ACC112 (cell line): ENCODE measurements around the gene TAF3.

Experiments
- H2AFZ ChIP-seq: fragments of 200-600 bp; sonication (generic); one replicate; pipeline ENCODE4 v1.6.0; 2017; ENCODE audit warnings: antibody characterized with exemption, low read length; ENCODE audit not compliant: unreplicated experiment
- H3K27ac ChIP-seq: fragments of 200-600 bp; sonication (generic); 2 replicates; pipeline ENCODE4 v1.5.1; 2014; ENCODE audit warnings: low read depth, mild to moderate bottlenecking, antibody characterized with exemption, low read length, moderate library complexity
- H3K27me3 ChIP-seq: fragments of 200-600 bp; sonication (generic); 2 replicates; pipeline ENCODE4 v1.6.1; 2014; ENCODE audit warnings: mild to moderate bottlenecking, antibody characterized with exemption, low read length, moderate library complexity, mixed read lengths; ENCODE audit not compliant: insufficient read depth
- H3K36me3 ChIP-seq: fragments of 200-600 bp; sonication (generic); 2 replicates; pipeline ENCODE4 v1.6.1; 2016; ENCODE audit warnings: mild to moderate bottlenecking, antibody characterized with exemption, low read length, moderate library complexity, mixed read lengths; ENCODE audit not compliant: insufficient read depth
- H3K4me1 ChIP-seq: fragments of 200-600 bp; sonication (generic); one replicate; pipeline ENCODE4 v1.6.1; 2016; ENCODE audit warnings: low read length, mixed read lengths; ENCODE audit not compliant: insufficient read depth, unreplicated experiment, control insufficient read depth
- H3K4me3 ChIP-seq: fragments of 200-600 bp; sonication (generic); 2 replicates; pipeline ENCODE4 v1.5.1; 2014; ENCODE audit warnings: mild to moderate bottlenecking, low read depth, low read length
- H3K79me2 ChIP-seq: fragments of 200-600 bp; sonication (generic); one replicate; pipeline ENCODE4 v1.6.0; 2016; ENCODE audit warnings: low read length; ENCODE audit not compliant: control insufficient read depth, unreplicated experiment, insufficient read depth

The TAF3 gene

GRCh38 chr10:8004469-8005000, 186.2 kb downstream of the TAF3 start:
- Histone ChIP-seq H3K27me3 (no peaks in the 10 kb centered on the region), H3K36me3 (peaks cover 6% of the 10 kb centered on the region), H3K27ac (no peak overlapping the region), H3K4me1 (no peaks in the 10 kb centered on the region), H2AFZ (no peak overlapping the region), H3K4me3 (no peak overlapping the region), H3K79me2 (no peaks in the 10 kb centered on the region)

DNA sequence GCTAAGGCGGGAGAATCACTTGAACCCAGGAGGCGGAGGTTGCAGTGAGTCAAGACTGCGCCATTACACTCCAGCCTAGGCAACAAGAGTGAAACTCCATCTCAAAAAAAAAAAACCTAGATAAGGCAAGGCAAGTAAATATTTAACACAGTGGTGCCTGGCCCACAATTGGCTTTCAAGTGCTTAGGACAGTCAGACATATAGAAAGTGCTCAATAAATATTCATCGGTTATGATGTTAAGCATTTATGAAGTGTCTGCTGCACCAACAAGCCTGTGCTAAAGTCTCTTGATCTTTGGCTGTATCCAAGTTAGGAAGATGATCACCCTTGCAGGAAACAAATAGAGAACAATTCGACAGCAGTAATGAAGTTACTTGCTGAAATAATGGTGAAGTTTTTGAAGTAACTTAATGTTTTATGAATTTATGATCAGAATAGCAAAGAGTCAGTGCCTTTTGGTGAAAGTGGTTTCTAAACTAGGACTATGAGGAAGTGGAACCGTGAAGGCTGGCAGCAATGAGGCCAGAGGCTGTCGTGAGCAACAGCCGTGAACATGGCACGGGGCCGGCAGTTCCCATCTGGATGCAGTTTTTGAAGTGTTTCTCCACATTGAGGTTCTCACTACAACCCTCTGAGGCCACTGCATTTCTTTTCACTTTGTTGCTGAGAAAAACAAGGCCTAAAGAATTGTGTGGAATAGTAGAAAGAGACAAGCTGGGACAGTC, 188.1 kb downstream of the TAF3 start:
- H3K4me3 ChIP-seq = no peak overlapping the region
- H3K4me1 ChIP-seq = no peaks in the 10 kb centered on the region
- no peak overlapping the region for H2AFZ ChIP-seq
- no peaks in the 10 kb centered on the region for H3K27me3 ChIP-seq
- H3K36me3 ChIP-seq = peaks cover 6% of the 10 kb centered on the region
- H3K27ac ChIP-seq = no peak overlapping the region
- H3K79me2 ChIP-seq = no peaks in the 10 kb centered on the region

DNA sequence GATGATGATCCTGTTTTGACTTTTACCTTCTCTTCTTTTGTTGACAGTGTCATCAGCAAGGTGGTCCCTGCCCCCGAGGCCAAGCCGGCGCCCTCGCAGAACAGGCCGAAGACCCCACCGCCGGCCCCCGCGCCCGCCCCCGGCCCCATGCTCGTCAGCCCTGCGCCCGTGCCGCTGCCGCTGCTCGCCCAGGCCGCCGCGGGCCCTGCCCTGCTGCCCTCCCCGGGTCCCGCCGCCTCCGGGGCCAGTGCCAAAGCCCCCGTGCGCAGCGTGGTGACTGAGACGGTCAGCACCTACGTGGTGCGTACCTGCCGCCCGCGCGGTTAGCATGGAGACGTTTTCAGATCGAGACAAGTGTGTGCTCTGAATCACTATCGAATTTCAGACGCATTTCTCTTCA, 190.7 kb downstream of the TAF3 start:
- no peak overlapping the region for H3K27ac ChIP-seq
- no peaks in the 10 kb centered on the region for H3K27me3 ChIP-seq
- no peak overlapping the region for H2AFZ ChIP-seq

GRCh38 chr10:8013006-8013405, 194.7 kb downstream of the TAF3 start:
- H3K79me2 ChIP-seq = no peaks in the 10 kb centered on the region
- no peak overlapping the region for H3K27ac ChIP-seq
- peaks cover 6% of the 10 kb centered on the region; the same call in 1 of the 2 replicates for H3K36me3 ChIP-seq
- peaks cover 6% of the 10 kb centered on the region for H3K4me1 ChIP-seq
- H3K4me3 ChIP-seq = no peak overlapping the region
- H2AFZ ChIP-seq = no peak overlapping the region
- no peaks in the 10 kb centered on the region for H3K27me3 ChIP-seq

More for the DNA sequence above, 190.7 kb downstream of the TAF3 start:
- no peak overlapping the region for H3K4me3 ChIP-seq
- peaks cover 3% of the 10 kb centered on the region; the same call in 1 of the 2 replicates for H3K36me3 ChIP-seq
- H3K79me2 ChIP-seq = no peaks in the 10 kb centered on the region
- H3K4me1 ChIP-seq = no peaks in the 10 kb centered on the region

GRCh38 chr10:8013619-8014018, 195.3 kb downstream of the TAF3 start:
- Histone ChIP-seq H3K36me3 (peaks cover 6% of the 10 kb centered on the region; the same call in 1 of the 2 replicates), H3K4me3 (no peak overlapping the region), H3K79me2 (no peaks in the 10 kb centered on the region), H3K27me3 (no peaks in the 10 kb centered on the region), H3K4me1 (peaks cover 6% of the 10 kb centered on the region), H2AFZ (no peak overlapping the region), H3K27ac (no peak overlapping the region)

- H3K27me3 ChIP-seq = no peaks in the 10 kb centered on the region
- H3K79me2 ChIP-seq = no peaks in the 10 kb centered on the region
- no peak overlapping the region for H2AFZ ChIP-seq
- no peak overlapping the region for H3K4me3 ChIP-seq
- H3K27ac ChIP-seq = no peak overlapping the region
- H3K36me3 ChIP-seq = peaks cover 6% of the 10 kb centered on the region; the same call in 1 of the 2 replicates
- H3K4me1 ChIP-seq = peaks cover 6% of the 10 kb centered on the region
Observed at GRCh38 chr10:8014649-8015048, 196.3 kb downstream of the TAF3 start.

- H2AFZ ChIP-seq = no peak overlapping the region
- no peak overlapping the region for H3K27ac ChIP-seq
- no peaks in the 10 kb centered on the region for H3K27me3 ChIP-seq
- H3K36me3 ChIP-seq = peaks cover 6% of the 10 kb centered on the region; the same call in 1 of the 2 replicates
- H3K4me1 ChIP-seq = peaks cover 6% of the 10 kb centered on the region
- H3K79me2 ChIP-seq = no peaks in the 10 kb centered on the region
- no peak overlapping the region for H3K4me3 ChIP-seq
Observed at GRCh38 chr10:8017277-8017676, 199.0 kb downstream of the TAF3 start.

DNA sequence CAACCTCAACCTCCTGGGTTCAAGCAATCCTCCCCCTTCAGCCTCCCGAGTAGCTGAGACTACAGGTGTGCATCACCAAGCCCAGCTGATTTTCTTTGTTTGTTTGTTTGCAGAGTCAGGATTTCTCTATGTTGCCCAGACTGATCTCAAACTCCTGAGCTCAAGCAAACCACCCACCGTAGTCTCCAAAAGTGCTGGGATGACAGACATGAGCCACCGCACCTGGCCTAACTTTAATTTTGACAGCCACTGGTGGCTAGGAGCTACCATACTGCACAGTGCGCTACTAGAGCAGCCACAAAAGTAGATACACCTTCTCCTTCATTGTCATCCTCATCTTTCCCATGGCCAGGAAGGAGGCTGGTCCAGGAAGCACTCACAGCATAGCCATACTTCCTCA, 205.0 kb downstream of the TAF3 start:
- H3K4me3 ChIP-seq = no peak overlapping the region
- H3K27ac ChIP-seq = no peak overlapping the region
- H3K79me2 ChIP-seq = no peaks in the 10 kb centered on the region
- H3K27me3 ChIP-seq = peaks cover 17% of the 10 kb centered on the region
- H3K36me3 ChIP-seq = no peaks in the 10 kb centered on the region
- H3K4me1 ChIP-seq = no peaks in the 10 kb centered on the region
- no peak overlapping the region for H2AFZ ChIP-seq

DNA sequence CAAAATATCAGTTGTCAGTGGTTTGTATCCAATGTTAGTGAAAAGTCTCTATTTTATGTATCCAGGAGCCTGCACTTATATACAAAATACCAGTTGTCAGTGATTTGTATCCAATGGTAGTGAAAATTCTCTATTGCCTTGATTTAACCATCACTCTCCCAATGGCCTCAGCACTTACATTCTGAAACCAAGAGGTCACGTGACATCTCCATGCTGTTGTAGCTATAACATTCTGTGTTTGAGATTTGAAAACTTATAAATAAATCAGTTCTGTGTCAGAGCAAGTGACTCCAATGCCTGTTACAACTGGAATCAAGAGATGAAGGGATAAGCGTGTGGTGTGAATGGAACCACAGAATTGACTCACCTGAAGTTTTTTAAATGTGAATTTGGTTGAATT, 205.5 kb downstream of the TAF3 start:
- no peaks in the 10 kb centered on the region for H3K4me1 ChIP-seq
- no peak overlapping the region for H3K4me3 ChIP-seq
- H3K79me2 ChIP-seq = no peaks in the 10 kb centered on the region
- peaks cover 17% of the 10 kb centered on the region for H3K27me3 ChIP-seq
- H3K27ac ChIP-seq = no peak overlapping the region
- H3K36me3 ChIP-seq = no peaks in the 10 kb centered on the region
- H2AFZ ChIP-seq = no peak overlapping the region

DNA sequence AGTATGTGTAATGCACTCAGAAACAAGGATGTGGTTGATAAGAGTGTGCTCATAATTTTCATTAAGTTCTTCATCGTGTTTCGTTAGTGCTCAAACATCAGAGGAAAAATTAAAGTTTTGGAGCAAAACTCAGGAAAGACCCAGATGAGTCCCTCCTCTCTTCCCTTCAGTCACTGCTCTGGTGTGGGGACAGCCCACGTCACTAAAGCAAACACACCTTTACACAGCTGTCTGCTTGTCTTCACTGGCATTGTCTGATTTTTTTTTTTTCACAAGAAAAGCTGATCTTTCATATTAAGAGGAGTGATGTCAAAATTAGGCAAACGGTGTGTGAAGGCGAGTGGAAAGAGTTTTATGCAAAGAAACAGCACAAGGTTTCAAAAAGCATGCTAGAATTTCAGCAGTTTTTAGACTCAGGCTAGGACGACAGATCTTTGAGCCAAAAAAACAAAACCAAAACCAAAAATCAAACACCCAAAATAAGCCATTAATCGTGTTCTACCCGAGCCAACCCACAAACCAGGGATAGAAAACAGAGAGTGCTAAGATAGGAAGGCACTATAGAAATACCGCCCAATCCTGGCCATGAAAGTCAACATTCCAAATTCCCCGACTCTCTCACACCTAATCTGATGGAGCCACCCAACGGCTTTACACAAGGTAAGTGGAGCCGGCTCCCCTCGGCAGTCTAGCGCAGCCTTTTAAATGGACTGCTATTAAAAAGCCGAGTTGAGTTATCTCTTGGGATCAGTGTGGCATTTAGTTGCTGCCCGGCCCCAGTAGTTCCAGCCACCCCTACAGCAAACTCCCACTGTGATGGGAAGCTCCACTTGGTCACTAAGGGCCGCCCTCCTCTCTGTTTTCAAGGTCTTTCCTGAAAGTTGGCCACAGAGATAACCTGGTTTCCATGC, 208.3 kb downstream of the TAF3 start:
- Histone ChIP-seq H3K79me2 (no peaks in the 10 kb centered on the region), H3K4me3 (no peak overlapping the region), H2AFZ (no peak overlapping the region), H3K4me1 (no peaks in the 10 kb centered on the region), H3K27me3 (peaks cover 28% of the 10 kb centered on the region), H3K27ac (no peak overlapping the region), H3K36me3 (no peaks in the 10 kb centered on the region)
